SJCRH30 (cell line): ENCODE data around the gene SPATA24. TPM values are rescaled to one million over a fixed set of nuclear protein-coding genes. Genes with fewer than 3 reads are reported as not detected.
"Not testable (repeated sequence)": the region's sequence is repeated elsewhere in the genome, so short reads cannot be mapped to it uniquely, and the experiment has no call there.

Source experiments
- DNase-seq, 2 experiments: peaks; one replicate each; pipeline ENCODE4 v3.0.0-alpha.2; 2015 to 2020
- H3K27ac ChIP-seq: fragments of 250-450 bp; sonication (Bioruptor Pico); 2 replicates; pipeline ENCODE4 v1.5.1; 2020; ENCODE audit warnings: mild to moderate bottlenecking, moderate library complexity
- H3K27me3 ChIP-seq: fragments of 250-450 bp; sonication (Bioruptor Pico); 2 replicates; pipeline ENCODE4 v1.5.1; 2020; ENCODE audit warnings: mild to moderate bottlenecking, moderate library complexity
- H3K36me3 ChIP-seq: fragments of 250-450 bp; sonication (Bioruptor Pico); 2 replicates; pipeline ENCODE4 v1.5.1; 2020; ENCODE audit warnings: mild to moderate bottlenecking, moderate library complexity
- H3K4me1 ChIP-seq: fragments of 250-450 bp; sonication (Bioruptor Pico); 2 replicates; pipeline ENCODE4 v1.5.1; 2020; ENCODE audit warnings: mild to moderate bottlenecking, moderate library complexity
- H3K4me3 ChIP-seq: fragments of 250-450 bp; sonication (Bioruptor Pico); 2 replicates; pipeline ENCODE4 v1.5.1; 2020; ENCODE audit warnings: mild to moderate bottlenecking, moderate library complexity
- H3K9me3 ChIP-seq: fragments of 250-450 bp; sonication (Bioruptor Pico); replicated peaks from 2 replicates; pipeline ENCODE4 v1.5.1; 2020; ENCODE audit warnings: mild to moderate bottlenecking, moderate library complexity
- total RNA-seq: library from RNA; depleted of rRNA; stranded (reverse); fragments of >200 nt; shearing (Covaris generic); gene quantifications from 2 replicates; pipeline ENCODE4 v1.2.3, GENCODE V29; 2014

The SPATA24 gene
- total RNA-seq, 1 experiment from 2014 or later: 8.8 TPM

GRCh38 chr5:139394123-139394653, 9.7 kb downstream of the SPATA24 start:
- H3K27ac ChIP-seq: no peak overlapping the region
- no peaks in the 10 kb centered on the region for H3K27me3 ChIP-seq
- no peaks in the 10 kb centered on the region for H3K36me3 ChIP-seq
- H3K9me3 ChIP-seq: 0 out of 2 replicates have a peak, but pooled peaks cover 3% of the 10 kb centered on the region
- peaks cover 14% of the 10 kb centered on the region for H3K4me1 ChIP-seq
- no peak overlapping the region for H3K4me3 ChIP-seq
- no peak for DNase-seq

GRCh38 chr5:139393497-139394122, 10.3 kb downstream of the SPATA24 start:
- no peak overlapping the region for H3K4me3 ChIP-seq
- DNase-seq: no peak
- H3K9me3 ChIP-seq: 0 out of 2 replicates have a peak, but pooled peaks cover 3% of the 10 kb centered on the region
- H3K27me3 ChIP-seq: no peaks in the 10 kb centered on the region
- no peaks in the 10 kb centered on the region for H3K36me3 ChIP-seq
- H3K4me1 ChIP-seq: peaks cover 14% of the 10 kb centered on the region
- H3K27ac ChIP-seq: no peak overlapping the region

- Histone ChIP-seq H3K27ac (no peak overlapping the region), H3K27me3 (no peaks in the 10 kb centered on the region), H3K9me3 (0 out of 2 replicates have a peak, but pooled peaks cover 3% of the 10 kb centered on the region), H3K36me3 (no peaks in the 10 kb centered on the region), H3K4me3 (no peak overlapping the region), H3K4me1 (peaks cover 14% of the 10 kb centered on the region)
- no peak for DNase-seq
Measured at GRCh38 chr5:139392678-139393496, 11.0 kb downstream of the SPATA24 start.

GRCh38 chr5:139392324-139392677, 11.6 kb downstream of the SPATA24 start:
- DNase-seq: no peak
- no peaks in the 10 kb centered on the region for H3K27me3 ChIP-seq
- H3K4me1 ChIP-seq: peaks cover 14% of the 10 kb centered on the region
- no peak overlapping the region for H3K4me3 ChIP-seq
- H3K27ac ChIP-seq: no peak overlapping the region
- H3K9me3 ChIP-seq: 0 out of 2 replicates have a peak, but pooled peaks cover 3% of the 10 kb centered on the region
- no peaks in the 10 kb centered on the region for H3K36me3 ChIP-seq

GRCh38 chr5:139391570-139392323, 12.1 kb downstream of the SPATA24 start:
- DNase-seq: no peak
- H3K4me3 ChIP-seq: no peak overlapping the region

GRCh38 chr5:139390639-139391569, 13.0 kb downstream of the SPATA24 start:
- no peaks in the 10 kb centered on the region for H3K36me3 ChIP-seq
- no peak overlapping the region for H3K4me3 ChIP-seq
- H3K27ac ChIP-seq: no peak overlapping the region
- no peak for DNase-seq
- 0 out of 2 replicates have a peak, but pooled peaks cover 3% of the 10 kb centered on the region for H3K9me3 ChIP-seq
- H3K4me1 ChIP-seq: peaks cover 8% of the 10 kb centered on the region
- H3K27me3 ChIP-seq: no peaks in the 10 kb centered on the region

More at GRCh38 chr5:139391570-139392323, 12.1 kb downstream of the SPATA24 start:
- Histone ChIP-seq H3K27ac (no peak overlapping the region), H3K4me1 (peaks cover 14% of the 10 kb centered on the region), H3K36me3 (no peaks in the 10 kb centered on the region), H3K27me3 (no peaks in the 10 kb centered on the region), H3K9me3 (0 out of 2 replicates have a peak, but pooled peaks cover 3% of the 10 kb centered on the region)

- no peak within 1 kb of the TSS for H3K4me3 ChIP-seq
- no peaks in the 10 kb centered on the region for H3K27me3 ChIP-seq
- no peaks in the 10 kb centered on the region; the same call in 1 of the 2 replicates for H3K4me1 ChIP-seq
- no peak within 1 kb of the TSS for H3K27ac ChIP-seq
- H3K9me3 ChIP-seq: 0 out of 2 replicates have a peak, but pooled peaks cover 3% of the 10 kb centered on the region
- H3K36me3 ChIP-seq: no peaks in the 10 kb centered on the region
- DNase-seq: no peak
Measured at GRCh38 chr5:139389701-139390638, 13.9 kb downstream of the SPATA24 start, which contains the start of gene MZB1. TSS of gene MZB1 (minus strand) at chr5:139389913. CDS start at chr5:139389856, 57 bp downstream.

GRCh38 chr5:139388198-139388821, 15.6 kb downstream of the SPATA24 start:
- DNase-seq: peak in 1 of 2 experiments; percentile 23
- H3K27me3 ChIP-seq: no peaks in the 10 kb centered on the region
- H3K27ac ChIP-seq: no peak overlapping the region
- no peak overlapping the region for H3K4me3 ChIP-seq
- H3K36me3 ChIP-seq: no peaks in the 10 kb centered on the region
- no peaks in the 10 kb centered on the region; the same call in 1 of the 2 replicates for H3K4me1 ChIP-seq
- H3K9me3 ChIP-seq: 0 out of 2 replicates have a peak, but pooled peaks cover 3% of the 10 kb centered on the region

- Histone ChIP-seq H3K4me1 (no peaks in the 10 kb centered on the region; the same call in 1 of the 2 replicates), H3K36me3 (no peaks in the 10 kb centered on the region), H3K4me3 (no peak overlapping the region), H3K27me3 (no peaks in the 10 kb centered on the region), H3K27ac (no peak overlapping the region), H3K9me3 (no peaks in the 10 kb centered on the region)
- no peak for DNase-seq
Measured at GRCh38 chr5:139387611-139388197, 16.2 kb downstream of the SPATA24 start.

GRCh38 chr5:139386956-139387355, 16.9 kb downstream of the SPATA24 start:
- DNase-seq, H3K27ac ChIP-seq, H3K36me3 ChIP-seq, H3K4me1 ChIP-seq, H3K9me3 ChIP-seq, H3K4me3 ChIP-seq, H3K27me3 ChIP-seq: not testable (repeated sequence)

- Histone ChIP-seq H3K27me3 (no peaks in the 10 kb centered on the region), H3K36me3 (no peaks in the 10 kb centered on the region), H3K4me1 (no peaks in the 10 kb centered on the region; the same call in 1 of the 2 replicates), H3K27ac (no peak overlapping the region), H3K4me3 (no peak overlapping the region), H3K9me3 (no peaks in the 10 kb centered on the region)
- no peak for DNase-seq
Measured at GRCh38 chr5:139386050-139386438, 17.8 kb downstream of the SPATA24 start.
